CD14-positive monocyte (primary cell): ENCODE measurements around the gene CRYGA. TPM values are rescaled to one million over a fixed set of nuclear protein-coding genes. Genes with fewer than 3 reads are reported as not detected.

Experiments used
- DNase-seq, 3 donors: peaks; one replicate each; pipeline ENCODE4 v3.0.0-alpha.2; 2011 to 2022
- H2AFZ ChIP-seq: 2 replicates; pipeline ENCODE4 v1.6.0; 2012; ENCODE audit warnings: mild to moderate bottlenecking, low read depth, low read length, inconsistent platforms; ENCODE audit not compliant: insufficient read depth, poor library complexity, severe bottlenecking
- H3K27ac ChIP-seq, 2 donors: 1 replicate in 1 of 2; 2 replicates in 1 of 2; pipeline ENCODE4 v1.5.1; 2012 to 2013; ENCODE audit warnings: low read length in 2 of 2, control low read depth in 1 of 2, inconsistent platforms in 1 of 2, low read depth in 1 of 2, mild to moderate bottlenecking in 1 of 2
- H3K27me3 ChIP-seq, 2 donors: one replicate each; pipeline versions ENCODE4 v1.6.0 to v1.6.1; 2011 to 2013; ENCODE audit warnings: low read length in 2 of 2; ENCODE audit not compliant: control insufficient read depth in 2 of 2, insufficient read depth in 2 of 2
- H3K36me3 ChIP-seq, 2 donors: replicated peaks in 1 of 2; 1 replicate in 1 of 2; 2 replicates in 1 of 2; pipeline versions ENCODE4 v1.5.1 to v1.6.1; 2012 to 2013; ENCODE audit warnings: low read length in 2 of 2, control low read depth in 1 of 2, inconsistent platforms in 1 of 2, mild to moderate bottlenecking in 1 of 2; ENCODE audit not compliant: insufficient read depth in 2 of 2, control insufficient read depth in 1 of 2
- H3K4me1 ChIP-seq, 2 donors: 1 replicate in 1 of 2; 2 replicates in 1 of 2; pipeline versions ENCODE4 v1.5.1 to v1.6.1; 2012 to 2013; ENCODE audit warnings: low read length in 2 of 2, control low read depth in 1 of 2, inconsistent platforms in 1 of 2, mild to moderate bottlenecking in 1 of 2, moderate library complexity in 1 of 2; ENCODE audit not compliant: insufficient read depth in 2 of 2, control insufficient read depth in 1 of 2
- H3K4me2 ChIP-seq: replicated peaks from 2 replicates; pipeline ENCODE3; 2012; ENCODE audit warnings: low read length, moderate library complexity, mild to moderate bottlenecking; ENCODE audit not compliant: poor library complexity, severe bottlenecking; ENCODE audit errors: extremely low read depth
- H3K4me3 ChIP-seq, 3 experiments: fragments of 200-600 bp in 1 of 3; sonication (generic) in 1 of 3; replicated peaks in 1 of 3; 1 replicate in 2 of 3; 2 replicates in 1 of 3; pipeline ENCODE4 v1.5.1; 2011 to 2013; ENCODE audit warnings: low read length in 3 of 3, mild to moderate bottlenecking in 3 of 3, control low read depth in 2 of 3, low read depth in 2 of 3, inconsistent platforms in 1 of 3, moderate library complexity in 1 of 3
- H3K79me2 ChIP-seq: 2 replicates; pipeline ENCODE4 v1.6.0; 2012; ENCODE audit warnings: mild to moderate bottlenecking, control low read depth, inconsistent platforms, low read length, moderate library complexity; ENCODE audit not compliant: insufficient read depth
- H3K9ac ChIP-seq: 2 replicates; pipeline ENCODE4 v1.6.0; 2017; ENCODE audit warnings: low read length, mild to moderate bottlenecking; ENCODE audit not compliant: insufficient read depth, poor library complexity, severe bottlenecking
- H3K9me3 ChIP-seq, 2 donors: replicated peaks in 1 of 2; 1 replicate in 1 of 2; 2 replicates in 1 of 2; pipeline versions ENCODE4 v1.5.1 to v1.6.1; 2012 to 2013; ENCODE audit warnings: low read length in 2 of 2, control low read depth in 1 of 2; ENCODE audit not compliant: control insufficient read depth in 1 of 2, insufficient read depth in 1 of 2
- H4K20me1 ChIP-seq: 2 replicates; pipeline ENCODE4 v1.6.0; 2012; ENCODE audit warnings: mild to moderate bottlenecking, low read length, control low read depth, moderate library complexity; ENCODE audit not compliant: insufficient read depth
- H3K27ac Mint-ChIP-seq, 7 donors: one replicate each; pipeline ENCODE4 v1.8.0; 2020; ENCODE audit warnings: mild to moderate bottlenecking in 7 of 7, mixed read lengths in 7 of 7, moderate library complexity in 6 of 7, inconsistent platforms in 2 of 7
- H3K27me3 Mint-ChIP-seq, 3 donors: one replicate each; pipeline ENCODE4 v1.8.0; 2021 to 2022; ENCODE audit warnings: low read depth in 3 of 3, mild to moderate bottlenecking in 3 of 3, mixed read lengths in 3 of 3, moderate library complexity in 3 of 3, inconsistent platforms in 1 of 3
- H3K36me3 Mint-ChIP-seq, 2 donors: one replicate each; pipeline ENCODE4 v1.8.0; 2020; ENCODE audit warnings: mixed read lengths in 2 of 2, inconsistent platforms in 1 of 2, mild to moderate bottlenecking in 1 of 2
- H3K4me1 Mint-ChIP-seq: one replicate; pipeline ENCODE4 v1.8.0; 2020; ENCODE audit warnings: mild to moderate bottlenecking, mixed read lengths
- H3K4me3 Mint-ChIP-seq, 2 donors: one replicate each; pipeline ENCODE4 v1.8.0; 2020; ENCODE audit warnings: mild to moderate bottlenecking in 2 of 2, mixed read lengths in 2 of 2, moderate library complexity in 1 of 2
- H3K9me3 Mint-ChIP-seq, 7 donors: one replicate each; pipeline ENCODE4 v1.8.0; 2020 to 2022; ENCODE audit warnings: mixed read lengths in 7 of 7, mild to moderate bottlenecking in 6 of 7, moderate library complexity in 6 of 7, inconsistent platforms in 2 of 7
- WGBS: methylation state at CpG from one replicate; pipeline ENCODE4 v1.1.5; 2013; ENCODE audit warnings: missing lambda C conversion rate; ENCODE audit not compliant: insufficient coverage; 5-methylcytosine and 5-hydroxymethylcytosine counted together
- intact Hi-C, 2 donors: fragments of 100-400 bp; cut with micrococcal nuclease; formaldehyde crosslinking; loops; one replicate each; pipeline versions ENCODE4 v1.15.0 to v1.15.1; 2023
- polyA plus RNA-seq, 3 donors: library from polyadenylated mRNA; depleted of rRNA in 1 of 3; unstranded in 2 of 3; stranded (reverse) in 1 of 3; fragments of 300-500 nt in 2 of 3; fragments of >200 nt in 1 of 3; fragmentation: Illumina TruSeq in 2 of 3; gene quantifications; 1 replicate in 2 of 3; 2 replicates in 1 of 3; pipeline ENCODE4 v1.2.3, GENCODE V29; 2012 to 2021
- TF ChIP-seq, protein P1 (sequence below): fragments of 200-600 bp; IDR thresholded peaks from one replicate; pipeline ENCODE4 v1.8.0; 2022; ENCODE audit warnings: antibody characterized with exemption, mild to moderate bottlenecking

The CRYGA gene
- polyA plus RNA-seq, 3 donors, result not detected

DNA sequence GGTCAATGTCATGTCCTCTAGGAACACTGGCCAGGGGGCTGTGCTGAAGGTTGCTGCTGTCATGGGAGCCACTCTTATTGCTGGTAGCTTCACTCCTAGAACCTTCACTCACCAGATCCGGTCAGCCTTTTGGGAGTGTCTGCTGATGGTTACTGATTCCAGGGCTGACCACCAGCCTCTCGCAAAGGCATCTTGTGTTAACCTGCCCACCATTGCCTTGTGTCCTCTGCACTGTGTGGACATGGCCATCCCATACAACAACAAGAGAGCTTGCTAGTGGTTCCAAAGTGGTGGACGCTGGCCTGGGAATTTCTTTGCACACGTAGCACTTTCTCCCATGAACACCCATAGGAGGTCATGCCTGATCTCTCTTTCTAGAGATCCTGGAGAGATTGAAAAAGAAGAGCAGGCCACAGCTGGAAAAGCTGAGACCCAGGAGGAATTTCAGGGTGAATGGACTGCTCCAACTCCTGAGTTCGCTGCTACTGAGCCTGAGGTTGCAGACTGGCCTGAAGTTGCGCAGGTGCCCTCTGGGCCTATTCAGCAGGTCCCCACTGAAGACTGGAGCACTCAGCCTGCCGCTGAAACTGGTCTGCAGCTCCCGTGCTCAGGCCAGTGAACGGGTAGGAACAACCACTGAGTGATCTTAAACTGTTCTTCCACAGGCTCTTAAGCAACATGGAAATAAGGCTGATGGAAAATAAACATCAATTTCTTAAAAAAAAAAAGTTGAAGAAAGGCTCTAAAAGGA is 45.1 kb upstream of the CRYGA start:
- H3K4me3 Mint-ChIP-seq, result no peak overlapping the region
- H3K36me3 ChIP-seq, result no peaks in the 10 kb centered on the region
- H3K9me3 ChIP-seq, result no peaks in the 10 kb centered on the region
- H3K27me3 Mint-ChIP-seq, result peaks cover 0 to 2% (median 0%) of the 10 kb centered on the region in 3 donors
- no peaks in the 10 kb centered on the region for H3K79me2 ChIP-seq
- no peaks in the 10 kb centered on the region for H4K20me1 ChIP-seq
- no peak overlapping the region for H3K27ac Mint-ChIP-seq
- H3K4me1 ChIP-seq, result no peaks in the 10 kb centered on the region
- no peak overlapping the region for H3K4me3 ChIP-seq
- H2AFZ ChIP-seq, result no peak overlapping the region
- 94% methylated on average over 5 of the region's 9 CpGs for WGBS
- H3K36me3 Mint-ChIP-seq, result no peaks in the 10 kb centered on the region
- no peaks in the 10 kb centered on the region for H3K27me3 ChIP-seq
- H3K9me3 Mint-ChIP-seq, result peaks cover 0 to 4% (median 0%) of the 10 kb centered on the region in 7 donors
- TF ChIP-seq, protein P1, sequence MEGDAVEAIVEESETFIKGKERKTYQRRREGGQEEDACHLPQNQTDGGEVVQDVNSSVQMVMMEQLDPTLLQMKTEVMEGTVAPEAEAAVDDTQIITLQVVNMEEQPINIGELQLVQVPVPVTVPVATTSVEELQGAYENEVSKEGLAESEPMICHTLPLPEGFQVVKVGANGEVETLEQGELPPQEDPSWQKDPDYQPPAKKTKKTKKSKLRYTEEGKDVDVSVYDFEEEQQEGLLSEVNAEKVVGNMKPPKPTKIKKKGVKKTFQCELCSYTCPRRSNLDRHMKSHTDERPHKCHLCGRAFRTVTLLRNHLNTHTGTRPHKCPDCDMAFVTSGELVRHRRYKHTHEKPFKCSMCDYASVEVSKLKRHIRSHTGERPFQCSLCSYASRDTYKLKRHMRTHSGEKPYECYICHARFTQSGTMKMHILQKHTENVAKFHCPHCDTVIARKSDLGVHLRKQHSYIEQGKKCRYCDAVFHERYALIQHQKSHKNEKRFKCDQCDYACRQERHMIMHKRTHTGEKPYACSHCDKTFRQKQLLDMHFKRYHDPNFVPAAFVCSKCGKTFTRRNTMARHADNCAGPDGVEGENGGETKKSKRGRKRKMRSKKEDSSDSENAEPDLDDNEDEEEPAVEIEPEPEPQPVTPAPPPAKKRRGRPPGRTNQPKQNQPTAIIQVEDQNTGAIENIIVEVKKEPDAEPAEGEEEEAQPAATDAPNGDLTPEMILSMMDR, result no peak
- no peak for DNase-seq
- peaks cover 8% of the 10 kb centered on the region for H3K4me1 Mint-ChIP-seq
- no peak overlapping the region for H3K9ac ChIP-seq
- intact Hi-C loops, result no loop called here
- no peak overlapping the region for H3K27ac ChIP-seq
- H3K4me2 ChIP-seq, result no peak overlapping the region

DNA sequence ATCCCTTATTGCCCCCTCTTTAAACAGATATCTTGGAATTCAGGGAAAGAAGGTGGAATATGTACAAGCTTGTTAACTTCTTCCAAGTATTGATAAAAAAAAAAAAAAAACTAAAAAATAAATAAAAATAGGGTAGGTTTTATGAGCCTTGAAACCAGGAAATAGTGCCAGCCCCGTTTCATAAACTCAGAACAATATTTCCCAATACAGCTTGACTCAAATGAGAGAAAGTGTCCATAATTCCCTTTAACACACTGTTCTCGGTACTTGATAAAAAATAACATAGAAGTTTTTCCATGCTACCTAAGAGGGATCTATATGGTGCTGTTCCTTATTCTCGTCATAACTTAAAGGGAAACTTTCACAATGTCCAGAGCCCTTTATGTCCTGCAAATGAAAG is 44.4 kb upstream of the CRYGA start:
- Histone ChIP-seq H3K9me3 (no peaks in the 10 kb centered on the region), H3K4me2 (no peak overlapping the region), H3K27ac (no peak overlapping the region), H3K79me2 (no peaks in the 10 kb centered on the region), H3K4me1 (no peaks in the 10 kb centered on the region), H3K36me3 (no peaks in the 10 kb centered on the region), H4K20me1 (no peaks in the 10 kb centered on the region), H3K9ac (no peak overlapping the region), H3K27me3 (no peaks in the 10 kb centered on the region), H2AFZ (no peak overlapping the region), H3K4me3 (no peak overlapping the region)
- WGBS, result 57% methylated on average over 1 of the region's 3 CpGs
- Mint-ChIP-seq H3K9me3 (peaks cover 0 to 4% (median 0%) of the 10 kb centered on the region in 7 donors), H3K27me3 (no peaks in the 10 kb centered on the region), H3K4me3 (no peak overlapping the region), H3K27ac (no peak overlapping the region), H3K36me3 (no peaks in the 10 kb centered on the region), H3K4me1 (peaks cover 8% of the 10 kb centered on the region)
- TF ChIP-seq, protein P1, result no peak
- no peak for DNase-seq
- intact Hi-C loops, result no loop called here
